Measurements from ENCODE around the gene PRKD3.

PRKD3 gene

GRCh38 chr2:37315364-37315763 lies 9.3 kb downstream of the PRKD3 start:
- no peak for TF ChIP-seq GATA3 (IDR thresholded peaks at IDR 0.05; ENCODE audit: low read depth, low read length)
- TF ChIP-seq GATA2 (IDR thresholded peaks at IDR 0.05; ENCODE audit: low read depth, low read length) = no peak

DNA sequence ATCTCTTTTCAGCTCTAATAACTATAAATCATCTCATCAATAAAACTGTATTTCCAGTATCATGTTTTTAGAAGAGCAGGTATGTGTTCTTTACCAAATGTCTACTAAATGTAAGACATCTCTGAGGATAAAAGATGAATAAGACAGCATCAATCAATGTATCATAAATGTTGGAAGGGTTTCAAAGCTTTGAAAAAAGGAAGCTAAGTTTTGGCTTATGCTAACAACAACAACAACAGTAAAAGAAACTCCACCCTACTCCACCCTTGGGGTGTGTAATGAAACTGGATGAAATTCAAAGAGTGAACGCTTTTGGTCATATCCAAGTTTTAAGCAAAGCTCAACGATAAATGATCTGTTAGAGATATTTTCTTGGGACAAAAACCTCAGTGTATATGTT lies 17.1 kb downstream of the PRKD3 start:
- TF ChIP-seq GATA2 (IDR thresholded peaks at IDR 0.05; ENCODE audit: low read depth, low read length) = no peak
- no peak for TF ChIP-seq GATA3 (IDR thresholded peaks at IDR 0.05; ENCODE audit: low read depth, low read length)

DNA sequence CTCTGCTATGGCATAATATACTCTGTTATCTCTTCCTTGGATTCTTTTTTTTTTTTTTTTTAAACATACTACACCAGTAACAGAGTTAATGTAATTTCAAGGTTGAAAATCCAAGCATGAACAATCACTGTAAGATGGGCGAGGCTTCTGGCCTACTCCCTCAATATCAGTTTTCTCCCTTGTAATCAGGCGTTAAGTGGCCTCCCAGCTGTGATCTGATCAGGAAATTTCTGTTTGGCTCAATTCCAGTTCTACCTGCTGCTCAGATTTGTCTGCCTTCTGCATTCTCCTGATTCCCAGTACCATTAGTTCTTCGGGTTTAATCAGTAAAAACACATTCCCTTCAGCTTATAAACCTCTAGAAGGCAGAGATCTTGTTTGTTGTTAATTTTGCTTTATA lies 18.6 kb downstream of the PRKD3 start:
- TF ChIP-seq GATA2 (IDR thresholded peaks at IDR 0.05; ENCODE audit: low read depth, low read length) = no peak
- TF ChIP-seq GATA3 (IDR thresholded peaks at IDR 0.05; ENCODE audit: low read depth, low read length) = no peak

DNA sequence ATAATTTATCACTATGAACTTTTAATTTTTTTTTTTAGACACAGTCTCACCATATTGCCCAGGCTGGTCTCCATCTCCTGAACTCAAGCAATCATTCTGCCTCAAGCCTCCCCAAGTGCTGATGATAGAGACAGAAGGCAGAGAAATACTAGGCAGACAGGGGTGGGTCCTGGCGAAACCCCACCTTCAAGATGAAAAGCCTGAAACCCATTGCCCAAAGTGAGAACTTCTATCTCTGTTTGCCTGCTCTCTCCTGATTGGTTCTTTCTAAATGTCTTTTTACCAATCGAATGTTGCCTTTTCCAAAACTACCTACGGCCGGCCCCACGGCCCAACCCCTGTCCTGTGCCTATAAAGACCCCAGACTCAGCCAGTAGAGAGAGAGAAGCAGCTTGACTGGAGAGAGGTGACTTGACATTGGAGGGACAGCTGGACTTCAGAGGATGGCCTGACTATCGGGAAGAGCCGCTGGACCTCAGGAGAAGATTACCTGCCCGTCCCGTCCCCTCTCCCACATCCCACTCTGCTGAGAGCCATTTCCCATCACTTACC lies 21.9 kb downstream of the PRKD3 start:
- TF ChIP-seq GATA2 (IDR thresholded peaks at IDR 0.05; ENCODE audit: low read depth, low read length) (no peak), GATA3 (IDR thresholded peaks at IDR 0.05; ENCODE audit: low read depth, low read length) (no peak)

DNA sequence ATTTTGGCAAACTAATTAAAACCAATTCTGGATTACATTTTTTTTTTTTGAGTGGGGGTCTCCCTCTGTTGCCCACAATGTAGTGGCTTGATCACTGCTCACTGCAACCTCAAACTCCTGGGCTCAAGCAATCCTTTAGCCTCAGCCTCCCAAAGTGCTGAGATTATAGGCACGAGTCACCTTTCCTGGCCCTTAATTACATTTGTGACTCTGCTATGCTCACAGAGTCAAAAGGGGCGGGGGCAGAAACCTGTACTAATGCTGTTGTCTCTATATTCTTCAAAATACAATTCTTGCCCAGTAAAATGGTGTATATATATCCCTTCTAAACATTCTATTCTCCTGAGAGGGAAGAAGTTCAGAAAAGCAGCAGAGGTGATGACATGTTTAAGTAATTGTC lies 23.2 kb downstream of the PRKD3 start:
- TF ChIP-seq GATA3 (IDR thresholded peaks at IDR 0.05; ENCODE audit: low read depth, low read length) = no peak
- TF ChIP-seq GATA2 (IDR thresholded peaks at IDR 0.05; ENCODE audit: low read depth, low read length) = no peak

DNA sequence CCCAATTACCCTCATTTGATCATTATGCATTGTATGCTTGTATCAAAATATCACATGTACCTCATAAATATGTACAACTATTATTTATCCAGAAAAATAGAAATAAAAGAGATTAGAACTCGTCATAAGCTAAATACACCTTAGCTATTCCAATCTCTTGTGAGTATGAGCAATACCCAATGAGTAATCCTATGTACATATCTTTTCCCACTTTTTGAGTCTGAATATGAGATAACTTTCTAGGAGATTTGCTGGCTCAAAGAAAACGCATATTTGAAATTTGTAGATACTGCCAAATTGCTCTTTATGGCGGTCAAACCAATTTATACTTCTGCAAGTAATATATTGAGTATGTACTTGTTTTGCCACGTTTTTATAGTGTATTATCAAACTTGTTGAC lies 24.1 kb downstream of the PRKD3 start:
- TF ChIP-seq GATA2 (IDR thresholded peaks at IDR 0.05; ENCODE audit: low read depth, low read length) (no peak), GATA3 (IDR thresholded peaks at IDR 0.05; ENCODE audit: low read depth, low read length) (no peak)

DNA sequence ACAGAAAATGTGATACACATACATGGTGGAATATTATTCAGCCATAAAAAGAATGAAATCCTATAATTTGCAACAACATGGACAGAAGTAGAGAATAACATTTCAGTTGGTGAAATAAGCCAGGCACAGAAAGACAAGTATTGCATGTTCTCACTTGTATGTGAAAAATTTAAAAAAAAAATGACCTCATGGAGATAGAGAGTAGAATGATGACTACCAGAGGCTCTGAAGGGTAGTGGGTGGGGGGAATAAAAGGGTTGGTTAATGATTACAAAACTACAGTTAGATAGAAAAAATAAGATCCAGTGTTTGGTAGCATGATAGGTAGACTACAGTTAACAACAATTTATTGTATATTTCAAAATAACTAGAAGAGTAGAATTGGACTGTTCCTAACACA lies 24.5 kb downstream of the PRKD3 start:
- TF ChIP-seq GATA2 (IDR thresholded peaks at IDR 0.05; ENCODE audit: low read depth, low read length) (no peak), GATA3 (IDR thresholded peaks at IDR 0.05; ENCODE audit: low read depth, low read length) (no peak)

DNA sequence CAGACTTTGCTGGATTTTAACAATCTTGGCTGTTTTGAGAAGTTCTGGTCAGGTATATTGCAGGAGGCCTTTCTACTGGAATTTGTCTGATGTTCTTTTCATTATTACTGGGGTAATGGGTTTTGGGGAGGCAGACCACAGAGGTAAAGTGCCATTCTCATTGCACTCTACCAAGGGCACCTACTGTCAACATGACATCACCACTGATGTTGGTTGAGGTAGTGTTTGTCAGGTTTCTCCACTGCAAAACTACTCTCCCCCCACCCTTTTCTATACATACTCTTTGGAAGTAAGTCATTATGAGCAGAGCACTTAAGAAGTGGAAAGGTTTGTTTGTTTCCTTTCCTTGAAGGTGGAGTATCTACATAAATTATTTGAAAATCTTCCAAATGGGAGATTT lies 27.0 kb downstream of the PRKD3 start:
- TF ChIP-seq GATA3 (IDR thresholded peaks at IDR 0.05; ENCODE audit: low read depth, low read length) = no peak
- no peak for TF ChIP-seq GATA2 (IDR thresholded peaks at IDR 0.05; ENCODE audit: low read depth, low read length)

- no peak for TF ChIP-seq GATA2 (IDR thresholded peaks at IDR 0.05; ENCODE audit: low read depth, low read length)
- no peak for TF ChIP-seq GATA3 (IDR thresholded peaks at IDR 0.05; ENCODE audit: low read depth, low read length)
Measured at GRCh38 chr2:37295469-37296073, 29.1 kb downstream of the PRKD3 start.

DNA sequence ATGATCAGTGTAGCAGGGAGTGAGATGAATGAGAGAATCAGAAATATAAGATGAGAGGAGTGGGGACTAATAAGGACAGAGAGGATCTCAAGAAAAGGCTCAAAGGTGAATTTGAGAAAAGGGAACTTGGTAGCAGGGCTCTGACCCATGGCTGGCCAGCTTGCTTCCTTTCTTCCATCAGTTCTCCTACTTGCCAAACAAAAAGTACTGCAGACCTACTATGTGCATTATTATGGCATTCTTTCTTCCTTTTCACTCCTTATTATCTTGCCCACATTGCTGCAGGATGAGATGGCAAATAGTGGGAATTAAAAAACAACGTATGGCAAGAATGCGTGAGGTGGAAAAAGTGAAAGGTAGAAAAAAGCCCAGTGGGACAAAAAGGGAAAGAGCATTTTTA lies 33.0 kb downstream of the PRKD3 start:
- no peak for TF ChIP-seq GATA3 (IDR thresholded peaks at IDR 0.05; ENCODE audit: low read depth, low read length)
- no peak for TF ChIP-seq GATA2 (IDR thresholded peaks at IDR 0.05; ENCODE audit: low read depth, low read length)

DNA sequence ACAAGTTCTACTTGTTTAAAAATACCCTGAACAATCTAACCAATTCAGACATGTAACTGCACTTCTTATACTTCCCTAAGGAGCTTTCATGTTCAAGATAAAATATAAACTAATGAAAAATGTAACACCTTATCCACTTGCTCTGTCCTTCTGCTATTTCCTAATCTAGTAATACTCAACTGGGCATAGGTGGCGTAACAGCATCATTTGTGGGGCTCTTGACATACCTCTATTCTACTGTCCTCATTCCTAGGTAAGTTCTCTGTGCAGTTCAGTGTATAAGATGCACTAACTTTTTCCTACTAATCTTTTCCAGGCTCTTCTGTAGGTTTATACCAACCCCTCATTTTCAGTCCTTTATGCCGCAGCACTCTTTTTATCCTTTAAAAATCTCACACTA lies 36.7 kb downstream of the PRKD3 start:
- TF ChIP-seq GATA2 (IDR thresholded peaks at IDR 0.05; ENCODE audit: low read depth, low read length) (no peak), GATA3 (IDR thresholded peaks at IDR 0.05; ENCODE audit: low read depth, low read length) (no peak)

DNA sequence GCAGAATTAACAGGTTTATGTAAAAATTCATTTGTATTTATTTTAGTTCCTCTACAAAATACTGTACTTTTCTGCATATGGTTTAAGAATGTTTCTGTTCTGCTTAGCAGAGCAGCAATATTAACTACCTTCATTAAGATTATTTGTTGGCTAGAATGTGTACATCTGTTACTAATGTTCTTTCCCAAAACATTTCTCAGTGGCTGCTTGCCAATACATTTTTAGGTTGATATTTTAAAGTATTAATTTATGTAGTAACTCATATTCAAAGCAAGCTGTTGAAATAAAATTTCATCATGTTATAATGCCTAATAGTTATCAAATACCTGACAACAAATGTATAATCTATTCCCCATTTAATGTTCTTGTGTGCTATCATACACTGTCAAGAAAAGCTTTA lies 40.3 kb downstream of the PRKD3 start:
- TF ChIP-seq GATA3 (IDR thresholded peaks at IDR 0.05; ENCODE audit: low read depth, low read length) (no peak), GATA2 (IDR thresholded peaks at IDR 0.05; ENCODE audit: low read depth, low read length) (no peak)

- TF ChIP-seq GATA3 (IDR thresholded peaks at IDR 0.05; ENCODE audit: low read depth, low read length) = no peak
- no peak for TF ChIP-seq GATA2 (IDR thresholded peaks at IDR 0.05; ENCODE audit: low read depth, low read length)
Measured at GRCh38 chr2:37283207-37283606, 41.4 kb downstream of the PRKD3 start.

DNA sequence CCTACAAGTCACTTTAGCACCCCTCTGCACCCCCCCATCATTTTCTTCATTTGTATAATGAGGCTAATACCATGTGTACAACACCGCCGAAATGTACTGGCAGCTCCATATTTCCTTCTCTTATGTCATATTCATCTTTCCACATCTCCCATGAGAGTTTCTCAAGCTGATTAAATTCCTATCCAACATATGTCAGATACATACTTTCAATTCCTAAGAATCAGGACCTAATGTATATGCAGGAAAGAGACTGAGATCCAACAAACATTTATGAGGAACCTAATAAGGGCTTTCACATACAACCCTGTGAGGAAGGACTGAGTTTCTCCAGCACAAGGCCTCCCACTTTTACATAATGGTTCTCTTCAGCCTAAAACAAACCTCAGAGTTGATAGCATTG lies 41.9 kb downstream of the PRKD3 start:
- TF ChIP-seq GATA3 (IDR thresholded peaks at IDR 0.05; ENCODE audit: low read depth, low read length) = no peak
- TF ChIP-seq GATA2 (IDR thresholded peaks at IDR 0.05; ENCODE audit: low read depth, low read length) = no peak

GRCh38 chr2:37281916-37282315 lies 42.7 kb downstream of the PRKD3 start:
- TF ChIP-seq GATA2 (IDR thresholded peaks at IDR 0.05; ENCODE audit: low read depth, low read length) (no peak), GATA3 (IDR thresholded peaks at IDR 0.05; ENCODE audit: low read depth, low read length) (no peak)

DNA sequence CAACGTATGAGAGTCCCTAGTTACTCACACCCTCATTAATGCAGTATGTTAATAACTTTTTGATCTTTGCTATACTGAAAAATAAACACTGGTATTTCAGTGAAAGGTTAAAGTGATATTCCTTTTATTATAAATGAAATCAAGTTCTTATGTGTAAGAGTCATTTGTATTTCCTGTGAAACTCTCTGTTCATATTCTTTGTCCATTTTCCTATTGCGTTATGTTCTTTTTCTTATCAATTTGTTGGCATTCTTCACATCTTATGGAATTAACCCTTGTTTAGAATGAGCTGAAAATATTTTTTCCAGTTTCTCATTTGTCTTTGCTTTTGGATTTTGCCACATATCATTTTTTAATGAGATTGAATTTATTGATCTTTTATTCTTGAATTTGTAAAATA lies 48.3 kb downstream of the PRKD3 start:
- TF ChIP-seq GATA3 (IDR thresholded peaks at IDR 0.05; ENCODE audit: low read depth, low read length) = no peak
- no peak for TF ChIP-seq GATA2 (IDR thresholded peaks at IDR 0.05; ENCODE audit: low read depth, low read length)
